ENCODE measurements around the gene IL20RB. TPM values are rescaled to one million over a fixed set of nuclear protein-coding genes. Genes with fewer than 3 reads are reported as not detected.

The IL20RB gene
- total and polyA plus RNA-seq, 2 donors from 2014 or later, result 0.79 TPM; not detected in 1

- no peak for FAIRE-seq
- H3K27me3 ChIP-seq (ENCODE audit: control insufficient read depth, insufficient read depth, low read length), result no peaks in the 10 kb centered on the region
- DNase-seq, result no peak
- no peak overlapping the region for H3K9ac ChIP-seq (ENCODE audit: low read length in 3 of 3)
- no peaks in the 10 kb centered on the region for H3K36me3 ChIP-seq (ENCODE audit: control insufficient read depth in 2 of 3, insufficient read depth in 3 of 3, low read length in 3 of 3)
- TF ChIP-seq, protein P1, sequence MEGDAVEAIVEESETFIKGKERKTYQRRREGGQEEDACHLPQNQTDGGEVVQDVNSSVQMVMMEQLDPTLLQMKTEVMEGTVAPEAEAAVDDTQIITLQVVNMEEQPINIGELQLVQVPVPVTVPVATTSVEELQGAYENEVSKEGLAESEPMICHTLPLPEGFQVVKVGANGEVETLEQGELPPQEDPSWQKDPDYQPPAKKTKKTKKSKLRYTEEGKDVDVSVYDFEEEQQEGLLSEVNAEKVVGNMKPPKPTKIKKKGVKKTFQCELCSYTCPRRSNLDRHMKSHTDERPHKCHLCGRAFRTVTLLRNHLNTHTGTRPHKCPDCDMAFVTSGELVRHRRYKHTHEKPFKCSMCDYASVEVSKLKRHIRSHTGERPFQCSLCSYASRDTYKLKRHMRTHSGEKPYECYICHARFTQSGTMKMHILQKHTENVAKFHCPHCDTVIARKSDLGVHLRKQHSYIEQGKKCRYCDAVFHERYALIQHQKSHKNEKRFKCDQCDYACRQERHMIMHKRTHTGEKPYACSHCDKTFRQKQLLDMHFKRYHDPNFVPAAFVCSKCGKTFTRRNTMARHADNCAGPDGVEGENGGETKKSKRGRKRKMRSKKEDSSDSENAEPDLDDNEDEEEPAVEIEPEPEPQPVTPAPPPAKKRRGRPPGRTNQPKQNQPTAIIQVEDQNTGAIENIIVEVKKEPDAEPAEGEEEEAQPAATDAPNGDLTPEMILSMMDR (IDR thresholded peaks at IDR 0.05; ENCODE audit: borderline replicate concordance, extremely low read depth, insufficient read depth), result no peak
- intact Hi-C loops (cut with DNase I), result no loop called here
- no peaks in the 10 kb centered on the region for H3K4me1 ChIP-seq (ENCODE audit: control insufficient read depth in 2 of 3, insufficient read depth in 2 of 3, low read depth in 1 of 3, low read length in 3 of 3)
- no peak overlapping the region for H3K4me3 ChIP-seq (ENCODE audit: low read length in 3 of 3)
- no peak overlapping the region for H3K27ac ChIP-seq (ENCODE audit: low read depth in 2 of 2, low read length in 2 of 2)
- H3K9me3 ChIP-seq (ENCODE audit: control insufficient read depth in 2 of 3, insufficient read depth in 1 of 3, low read length in 3 of 3), result no peaks in the 10 kb centered on the region
Measured at GRCh38 chr3:137041251-137041650, 83.5 kb downstream of the IL20RB start.

DNA sequence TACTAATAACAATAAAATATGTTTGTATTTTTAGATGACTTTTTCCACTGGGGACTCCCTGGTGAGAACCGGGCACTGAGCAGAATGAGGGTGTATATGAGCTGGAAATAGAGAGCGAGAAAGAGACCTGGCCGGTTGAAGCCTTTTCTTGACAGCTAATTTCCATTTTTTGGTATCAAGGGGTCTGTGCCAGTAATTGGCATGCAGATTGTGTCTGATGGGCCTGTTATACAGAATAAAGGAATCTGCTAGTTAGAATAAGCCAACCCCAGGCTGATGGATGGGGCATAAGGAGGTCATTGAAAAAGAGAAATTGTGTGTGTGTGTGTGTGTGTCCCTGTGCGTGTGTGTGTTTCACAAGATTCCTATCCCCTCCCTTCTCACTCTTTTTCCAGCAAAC, 83.9 kb downstream of the IL20RB start:
- Histone ChIP-seq H3K4me3 (ENCODE audit: low read length in 3 of 3) (no peak overlapping the region), H3K27ac (ENCODE audit: low read depth in 2 of 2, low read length in 2 of 2) (no peak overlapping the region), H3K36me3 (ENCODE audit: control insufficient read depth in 2 of 3, insufficient read depth in 3 of 3, low read length in 3 of 3) (no peaks in the 10 kb centered on the region), H3K9me3 (ENCODE audit: control insufficient read depth in 2 of 3, insufficient read depth in 1 of 3, low read length in 3 of 3) (no peaks in the 10 kb centered on the region), H3K9ac (ENCODE audit: low read length in 3 of 3) (no peak overlapping the region), H3K4me1 (ENCODE audit: control insufficient read depth in 2 of 3, insufficient read depth in 2 of 3, low read depth in 1 of 3, low read length in 3 of 3) (no peaks in the 10 kb centered on the region), H3K27me3 (ENCODE audit: control insufficient read depth, insufficient read depth, low read length) (no peaks in the 10 kb centered on the region)
- TF ChIP-seq, protein P1 (IDR thresholded peaks at IDR 0.05; ENCODE audit: borderline replicate concordance, extremely low read depth, insufficient read depth), result no peak
- intact Hi-C loops (cut with DNase I), result no loop called here
- FAIRE-seq, result no peak
- no peak for DNase-seq

DNA sequence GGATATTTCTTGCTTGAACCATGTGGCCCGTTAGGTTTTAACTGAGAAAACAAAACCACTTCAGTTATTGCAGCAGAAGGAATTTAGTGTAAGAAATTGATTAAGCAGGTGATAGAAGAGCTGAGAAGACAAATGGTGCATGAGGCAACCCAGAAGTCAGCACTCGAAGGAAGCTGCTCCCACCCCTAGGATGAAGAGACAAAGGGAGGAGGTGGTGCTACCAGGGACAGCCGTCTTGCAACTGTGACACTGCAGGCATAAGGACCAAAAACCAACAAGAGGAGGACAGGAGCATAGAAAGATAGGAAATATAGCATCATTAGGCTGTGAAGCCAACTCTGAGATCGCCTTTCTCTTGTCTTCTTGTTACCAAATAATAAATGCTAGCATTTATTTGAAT, 89.0 kb downstream of the IL20RB start:
- TF ChIP-seq, protein P1 (IDR thresholded peaks at IDR 0.05; ENCODE audit: borderline replicate concordance, extremely low read depth, insufficient read depth), result no peak
- H3K27ac ChIP-seq (ENCODE audit: low read depth in 2 of 2, low read length in 2 of 2), result no peak overlapping the region
- H3K4me3 ChIP-seq (ENCODE audit: low read length in 3 of 3), result no peak overlapping the region
- H3K36me3 ChIP-seq (ENCODE audit: control insufficient read depth in 2 of 3, insufficient read depth in 3 of 3, low read length in 3 of 3), result no peaks in the 10 kb centered on the region
- no peaks in the 10 kb centered on the region for H3K9me3 ChIP-seq (ENCODE audit: control insufficient read depth in 2 of 3, insufficient read depth in 1 of 3, low read length in 3 of 3)
- H3K9ac ChIP-seq (ENCODE audit: low read length in 3 of 3), result no peak overlapping the region
- no peaks in the 10 kb centered on the region for H3K27me3 ChIP-seq (ENCODE audit: control insufficient read depth, insufficient read depth, low read length)
- intact Hi-C loops (cut with DNase I), result no loop called here
- DNase-seq, result no peak
- no peaks in the 10 kb centered on the region for H3K4me1 ChIP-seq (ENCODE audit: control insufficient read depth in 2 of 3, insufficient read depth in 2 of 3, low read depth in 1 of 3, low read length in 3 of 3)
- no peak for FAIRE-seq

DNA sequence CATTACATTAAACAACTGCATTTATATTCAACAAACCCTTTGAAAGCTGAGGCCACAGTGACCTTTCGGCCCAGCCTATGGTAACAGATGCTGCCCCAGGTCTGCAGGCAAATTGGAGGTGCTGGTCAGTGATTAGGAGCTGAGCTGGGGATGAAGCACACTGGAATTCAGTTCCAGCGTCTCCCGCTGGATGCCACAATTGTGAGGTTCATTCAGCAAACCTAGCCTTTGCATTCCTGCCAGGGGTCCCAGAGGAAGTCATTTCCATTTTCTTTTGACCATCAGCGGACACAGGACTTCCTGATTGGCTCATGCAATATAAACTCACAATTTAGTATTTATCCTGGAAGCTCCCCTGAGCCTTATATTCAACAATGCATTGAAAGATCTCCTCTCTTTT, 89.5 kb downstream of the IL20RB start:
- no peaks in the 10 kb centered on the region for H3K4me1 ChIP-seq (ENCODE audit: control insufficient read depth in 2 of 3, insufficient read depth in 2 of 3, low read depth in 1 of 3, low read length in 3 of 3)

More for the DNA sequence above, 89.5 kb downstream of the IL20RB start:
- Histone ChIP-seq H3K27me3 (ENCODE audit: control insufficient read depth, insufficient read depth, low read length) (no peaks in the 10 kb centered on the region), H3K9me3 (ENCODE audit: control insufficient read depth in 2 of 3, insufficient read depth in 1 of 3, low read length in 3 of 3) (no peaks in the 10 kb centered on the region), H3K4me3 (ENCODE audit: low read length in 3 of 3) (no peak overlapping the region), H3K36me3 (ENCODE audit: control insufficient read depth in 2 of 3, insufficient read depth in 3 of 3, low read length in 3 of 3) (no peaks in the 10 kb centered on the region), H3K9ac (ENCODE audit: low read length in 3 of 3) (no peak overlapping the region), H3K27ac (ENCODE audit: low read depth in 2 of 2, low read length in 2 of 2) (no peak overlapping the region)
- DNase-seq, result no peak
- intact Hi-C loops (cut with DNase I), result no loop called here
- no peak for FAIRE-seq
- TF ChIP-seq, protein P1 (IDR thresholded peaks at IDR 0.05; ENCODE audit: borderline replicate concordance, extremely low read depth, insufficient read depth), result no peak
